ENCODE results near the gene PRXL2A. TPM values are rescaled to one million over a fixed set of nuclear protein-coding genes. Genes with fewer than 3 reads are reported as not detected.

Gene PRXL2A
- total RNA-seq, 4 donors from 2014 or later = 218 to 456 (median 415) TPM

DNA sequence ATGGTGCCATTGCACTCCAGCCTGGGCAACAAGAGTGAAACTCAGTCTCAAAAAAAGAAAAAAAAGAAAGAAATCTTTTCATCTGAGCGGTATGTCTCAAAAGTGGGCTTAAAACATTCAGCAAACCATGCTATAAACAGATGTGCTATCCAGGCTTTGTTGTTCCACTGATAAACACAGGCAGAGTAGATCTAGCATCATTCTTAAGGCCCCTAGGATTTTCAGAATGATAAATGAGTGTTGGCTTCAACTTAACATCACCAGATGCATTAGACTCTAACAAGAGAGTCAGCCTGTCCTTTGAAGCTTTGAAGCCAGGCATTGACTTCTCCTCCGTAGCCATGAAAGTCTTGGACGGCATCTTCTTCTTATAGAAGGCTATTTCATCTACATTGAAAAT lies 28.6 kb upstream of the PRXL2A start:
- ATAC-seq (ENCODE audit: low FRiP score) (no peak), DNase-seq (ENCODE audit: low spot score) (no peak)
- TF ChIP-seq, protein P1, sequence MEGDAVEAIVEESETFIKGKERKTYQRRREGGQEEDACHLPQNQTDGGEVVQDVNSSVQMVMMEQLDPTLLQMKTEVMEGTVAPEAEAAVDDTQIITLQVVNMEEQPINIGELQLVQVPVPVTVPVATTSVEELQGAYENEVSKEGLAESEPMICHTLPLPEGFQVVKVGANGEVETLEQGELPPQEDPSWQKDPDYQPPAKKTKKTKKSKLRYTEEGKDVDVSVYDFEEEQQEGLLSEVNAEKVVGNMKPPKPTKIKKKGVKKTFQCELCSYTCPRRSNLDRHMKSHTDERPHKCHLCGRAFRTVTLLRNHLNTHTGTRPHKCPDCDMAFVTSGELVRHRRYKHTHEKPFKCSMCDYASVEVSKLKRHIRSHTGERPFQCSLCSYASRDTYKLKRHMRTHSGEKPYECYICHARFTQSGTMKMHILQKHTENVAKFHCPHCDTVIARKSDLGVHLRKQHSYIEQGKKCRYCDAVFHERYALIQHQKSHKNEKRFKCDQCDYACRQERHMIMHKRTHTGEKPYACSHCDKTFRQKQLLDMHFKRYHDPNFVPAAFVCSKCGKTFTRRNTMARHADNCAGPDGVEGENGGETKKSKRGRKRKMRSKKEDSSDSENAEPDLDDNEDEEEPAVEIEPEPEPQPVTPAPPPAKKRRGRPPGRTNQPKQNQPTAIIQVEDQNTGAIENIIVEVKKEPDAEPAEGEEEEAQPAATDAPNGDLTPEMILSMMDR (IDR thresholded peaks at IDR 0.05) = no peak

DNA sequence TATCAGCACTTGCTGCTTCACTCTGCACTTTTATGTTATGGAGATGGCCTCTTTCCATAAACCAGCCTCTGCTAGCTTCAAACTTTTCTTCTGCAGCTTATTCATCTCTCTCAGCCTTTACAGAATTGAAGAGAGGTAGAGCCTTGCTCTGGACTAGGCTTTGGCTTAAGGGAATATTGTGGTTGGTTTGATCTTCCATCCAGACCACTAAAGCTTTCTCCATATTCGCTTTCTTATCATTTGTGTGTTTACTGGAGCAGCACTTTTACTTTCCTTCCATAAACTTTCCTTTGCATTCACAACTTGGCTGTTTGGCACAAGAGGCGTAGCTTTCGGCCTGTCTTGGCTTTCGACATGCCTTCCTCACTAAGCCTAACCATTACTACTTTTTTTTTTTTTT lies 28.2 kb upstream of the PRXL2A start:
- TF ChIP-seq, protein P1 (IDR thresholded peaks at IDR 0.05) = no peak
- ATAC-seq (ENCODE audit: low FRiP score) (no peak), DNase-seq (ENCODE audit: low spot score) (no peak)

DNA sequence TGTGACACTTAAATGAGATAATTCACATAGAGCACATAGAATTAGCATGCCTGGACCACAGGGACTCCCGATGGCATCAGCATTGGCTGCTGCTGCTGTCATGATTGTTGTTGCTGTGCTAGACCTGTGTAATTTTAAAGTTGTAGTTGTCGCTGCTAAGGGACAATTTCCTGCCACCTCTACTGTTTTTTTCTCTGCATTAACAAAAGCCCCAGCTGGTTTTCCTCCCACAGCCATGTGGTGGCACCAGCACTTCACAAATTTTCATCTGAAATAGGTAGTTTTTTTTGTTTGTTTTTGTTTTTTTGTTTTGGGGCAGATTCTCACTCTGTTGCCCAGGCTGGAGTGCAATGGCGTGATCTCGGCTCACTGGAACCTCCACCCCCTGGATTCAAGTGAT lies 25.4 kb upstream of the PRXL2A start:
- TF ChIP-seq, protein P1 (IDR thresholded peaks at IDR 0.05) = peak in 1 of 3 donors; percentile 15
- ATAC-seq (ENCODE audit: low FRiP score) = no peak

DNA sequence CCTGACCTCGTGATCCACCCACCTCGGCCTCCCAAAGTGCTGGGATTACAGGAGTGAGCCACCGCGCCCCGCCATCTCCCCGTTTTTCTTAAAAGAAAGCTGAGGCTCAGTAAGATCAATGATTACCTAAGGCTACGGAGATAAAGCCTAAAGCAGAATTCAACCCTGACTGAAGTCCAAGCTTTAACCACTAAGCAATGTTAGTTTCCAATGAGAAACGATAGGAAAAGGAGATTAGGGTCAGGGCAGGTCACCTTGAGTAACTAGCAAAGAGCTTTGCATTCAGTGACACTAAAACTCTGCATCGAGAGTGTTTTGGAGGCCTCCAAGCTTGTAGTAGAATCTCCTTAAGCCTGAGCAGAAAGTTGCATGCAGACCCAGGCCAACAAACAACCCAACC lies 17.6 kb upstream of the PRXL2A start:
- DNase-seq (ENCODE audit: low spot score) (no peak), ATAC-seq (ENCODE audit: low FRiP score) (no peak)
- TF ChIP-seq, protein P1 (IDR thresholded peaks at IDR 0.05) = no peak

More for the DNA sequence above, 25.4 kb upstream of the PRXL2A start:
- DNase-seq (ENCODE audit: low spot score) = no peak

DNA sequence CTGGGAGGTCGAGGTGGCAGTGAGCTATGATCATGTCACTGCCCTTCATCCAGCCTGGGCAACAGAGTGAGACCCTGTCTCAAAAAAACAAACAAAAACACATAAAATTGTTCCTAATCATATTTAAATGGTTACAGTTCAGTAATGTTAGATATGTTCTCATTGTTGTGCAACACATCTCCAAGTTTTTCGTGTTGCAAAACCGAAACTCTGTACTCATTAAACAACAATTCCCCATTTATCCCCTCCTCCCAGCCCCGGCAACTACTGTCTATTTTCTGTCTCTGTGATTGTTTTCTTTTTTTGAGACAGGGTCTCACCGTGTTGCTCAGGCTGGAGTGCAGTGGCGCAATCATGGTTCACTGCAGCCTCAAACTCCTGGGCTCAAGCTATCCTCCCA lies 16.1 kb upstream of the PRXL2A start:
- ATAC-seq (ENCODE audit: low FRiP score) (no peak), DNase-seq (ENCODE audit: low spot score) (no peak)
- TF ChIP-seq, protein P1 (IDR thresholded peaks at IDR 0.05) = no peak

DNA sequence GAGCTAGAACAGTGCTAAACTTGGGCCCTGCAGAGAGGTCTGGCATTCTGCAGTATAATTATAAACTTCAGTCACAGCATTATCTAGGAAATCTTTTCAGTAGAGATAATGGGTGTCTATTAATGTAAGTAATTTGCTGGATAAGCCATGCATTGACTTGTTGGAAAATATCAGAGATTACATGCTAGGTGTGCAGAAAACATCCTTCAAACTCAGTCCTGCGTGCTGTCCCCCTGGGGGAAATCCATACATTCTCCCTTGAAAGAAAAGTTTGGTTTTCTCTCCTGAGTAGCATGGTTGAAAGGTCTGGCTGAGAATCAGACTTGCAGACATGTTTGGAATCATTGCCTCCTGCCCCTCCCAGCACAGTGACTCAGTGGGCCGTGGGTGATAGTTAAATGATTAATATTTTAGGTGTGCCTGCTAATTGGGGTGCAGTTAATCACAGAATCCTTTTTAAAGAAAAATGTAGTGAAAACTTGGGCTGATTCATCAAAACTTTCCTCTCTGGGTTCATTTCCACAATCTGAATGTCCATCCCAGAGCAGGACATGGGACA lies 13.9 kb upstream of the PRXL2A start:
- TF ChIP-seq, protein P1 (IDR thresholded peaks at IDR 0.05) = no peak
- ATAC-seq (ENCODE audit: low FRiP score) = no peak
- DNase-seq (ENCODE audit: low spot score) = no peak

DNA sequence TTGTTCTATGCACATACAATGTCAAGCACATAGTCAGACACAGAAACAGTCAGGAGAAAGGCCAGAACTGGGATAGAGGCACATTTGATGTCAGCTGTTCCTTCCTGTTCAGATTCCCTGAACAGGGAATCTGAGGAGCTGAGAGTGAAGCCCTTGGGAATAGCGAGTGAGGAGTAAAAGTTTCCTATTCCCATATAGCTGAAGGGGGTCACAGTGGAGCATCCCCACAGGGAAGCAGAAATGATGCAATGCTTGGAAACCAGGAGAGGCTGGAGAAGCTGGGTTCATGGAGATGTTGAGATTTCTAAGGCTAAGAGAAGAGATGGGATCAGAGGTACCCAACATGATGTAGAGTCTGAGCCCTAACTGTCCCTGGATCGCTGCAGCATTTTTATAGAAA lies 11.3 kb upstream of the PRXL2A start:
- TF ChIP-seq, protein P1 (IDR thresholded peaks at IDR 0.05) = no peak
- DNase-seq (ENCODE audit: low spot score) (no peak), ATAC-seq (ENCODE audit: low FRiP score) (no peak)

Measured in omental fat pad (tissue), 4 donors.